Subcutaneous adipose tissue (tissue), 4 donors: ENCODE results near the gene MACROH2A1. TPM values are rescaled to one million over a fixed set of nuclear protein-coding genes. Genes with fewer than 3 reads are reported as not detected.

Experiments used
- CTCF ChIP-seq: fragments of 450-650 bp; IDR thresholded peaks from one replicate; pipeline ENCODE4 v1.5.1; 2016; ENCODE audit warnings: low read depth, mild to moderate bottlenecking, control low read depth, antibody characterized with exemption, moderate library complexity
- total RNA-seq, 4 donors: library from RNA; depleted of rRNA; stranded (reverse); fragments of >200 nt; gene quantifications; one replicate each; pipeline ENCODE4 v1.1.0, GENCODE V29; 2016

MACROH2A1 gene
- total RNA-seq, 4 donors from 2014 or later: 207 to 426 (median 282) TPM

- no peak for TF ChIP-seq CTCF
Observed at GRCh38 chr5:135395451-135395850, 3.6 kb downstream of the MACROH2A1 start.

GRCh38 chr5:135394095-135394494 lies 4.9 kb downstream of the MACROH2A1 start:
- TF ChIP-seq CTCF: no peak

- TF ChIP-seq CTCF: no peak
Observed at GRCh38 chr5:135393691-135394090, 5.3 kb downstream of the MACROH2A1 start.

- no peak for TF ChIP-seq CTCF
Observed at GRCh38 chr5:135393229-135393628, 5.8 kb downstream of the MACROH2A1 start.

- no peak for TF ChIP-seq CTCF
Observed at GRCh38 chr5:135392256-135392655, 6.8 kb downstream of the MACROH2A1 start.

- TF ChIP-seq CTCF: no peak
Observed at GRCh38 chr5:135391869-135392255, 7.2 kb downstream of the MACROH2A1 start.

- no peak for TF ChIP-seq CTCF
Observed at GRCh38 chr5:135391116-135391868, 7.7 kb downstream of the MACROH2A1 start.
